Nephron progenitor cell (in vitro differentiated cells): Measurements from ENCODE around the gene CDK6.
A peak's percentile ranks its signal among the peaks of the same experiment; 100 is the strongest.

Experiments
- DNase-seq: peaks from one replicate; pipeline ENCODE4 v3.0.0; 2021
- H3K27ac Mint-ChIP-seq: 2 replicates; pipeline ENCODE4 v1.8.0; 2021; ENCODE audit warnings: mild to moderate bottlenecking, moderate library complexity, mixed read lengths
- H3K27me3 Mint-ChIP-seq: 2 replicates; pipeline ENCODE4 v1.8.0; 2021; ENCODE audit warnings: mild to moderate bottlenecking, low read depth, mixed read lengths; ENCODE audit not compliant: poor library complexity
- H3K36me3 Mint-ChIP-seq: 2 replicates; pipeline ENCODE4 v1.8.0; 2021; ENCODE audit warnings: low read depth, mixed read lengths
- H3K4me1 Mint-ChIP-seq: 2 replicates; pipeline ENCODE4 v1.8.0; 2021; ENCODE audit warnings: mixed read lengths
- H3K4me3 Mint-ChIP-seq: 2 replicates; pipeline ENCODE4 v1.8.0; 2021; ENCODE audit warnings: mild to moderate bottlenecking, moderate library complexity, mixed read lengths
- H3K9me3 Mint-ChIP-seq: 2 replicates; pipeline ENCODE4 v1.8.0; 2021; ENCODE audit warnings: mild to moderate bottlenecking, moderate library complexity, mixed read lengths
- CTCF ChIP-seq: fragments of 200-600 bp; sonication (generic); IDR thresholded peaks from 2 replicates; pipeline ENCODE4 v1.5.0; 2021; ENCODE audit warnings: antibody characterized with exemption

Gene CDK6

GRCh38 chr7:92634924-92635519 is 201.4 kb downstream of the CDK6 start:
- Mint-ChIP-seq H3K27ac (peak overlapping the region; percentile 82), H3K36me3 (peaks cover 4% of the 10 kb centered on the region), H3K9me3 (peaks cover 4% of the 10 kb centered on the region), H3K4me1 (peaks cover 30% of the 10 kb centered on the region), H3K4me3 (no peak overlapping the region), H3K27me3 (no peaks in the 10 kb centered on the region)
- no peak for DNase-seq
- no peak for TF ChIP-seq CTCF

- no peak overlapping the region for H3K27ac Mint-ChIP-seq
- peaks cover 30% of the 10 kb centered on the region for H3K4me1 Mint-ChIP-seq
- H3K27me3 Mint-ChIP-seq, result no peaks in the 10 kb centered on the region
- no peak overlapping the region for H3K4me3 Mint-ChIP-seq
- H3K9me3 Mint-ChIP-seq, result peaks cover 10% of the 10 kb centered on the region
- DNase-seq, result no peak
- no peak for TF ChIP-seq CTCF
- peaks cover 7% of the 10 kb centered on the region for H3K36me3 Mint-ChIP-seq
Measured at GRCh38 chr7:92634205-92634604, 202.2 kb downstream of the CDK6 start.

GRCh38 chr7:92633211-92633906 is 203.0 kb downstream of the CDK6 start:
- peaks cover 18% of the 10 kb centered on the region for H3K9me3 Mint-ChIP-seq
- no peak for TF ChIP-seq CTCF
- no peak for DNase-seq
- peaks cover 30% of the 10 kb centered on the region for H3K4me1 Mint-ChIP-seq
- H3K27me3 Mint-ChIP-seq, result peaks cover 2% of the 10 kb centered on the region
- no peak overlapping the region for H3K27ac Mint-ChIP-seq
- no peak overlapping the region for H3K4me3 Mint-ChIP-seq
- H3K36me3 Mint-ChIP-seq, result peaks cover 16% of the 10 kb centered on the region

- no peak for TF ChIP-seq CTCF
- Mint-ChIP-seq H3K27me3 (peaks cover 2% of the 10 kb centered on the region), H3K36me3 (peaks cover 21% of the 10 kb centered on the region), H3K4me3 (no peak overlapping the region), H3K4me1 (peaks cover 30% of the 10 kb centered on the region), H3K9me3 (peaks cover 21% of the 10 kb centered on the region), H3K27ac (no peak overlapping the region)
- DNase-seq, result no peak
Measured at GRCh38 chr7:92632791-92633190, 203.6 kb downstream of the CDK6 start.

GRCh38 chr7:92631850-92632487 is 204.4 kb downstream of the CDK6 start:
- no peak overlapping the region for H3K4me3 Mint-ChIP-seq
- H3K4me1 Mint-ChIP-seq, result peaks cover 30% of the 10 kb centered on the region
- H3K27ac Mint-ChIP-seq, result no peak overlapping the region
- H3K27me3 Mint-ChIP-seq, result peaks cover 2% of the 10 kb centered on the region
- peaks cover 29% of the 10 kb centered on the region for H3K36me3 Mint-ChIP-seq
- TF ChIP-seq CTCF, result no peak
- no peak for DNase-seq
- H3K9me3 Mint-ChIP-seq, result peaks cover 26% of the 10 kb centered on the region
